NB4 (cell line): ENCODE data around the gene PAXIP1.

Experiments
- CTCF ChIP-seq: IDR thresholded peaks from one replicate; pipeline ENCODE4 v1.5.1; 2012; ENCODE audit warnings: low read depth, low read length
- MAX ChIP-seq: IDR thresholded peaks from 2 replicates; pipeline ENCODE4 v1.6.1; 2011; ENCODE audit warnings: low read depth, low read length
- POLR2A ChIP-seq: IDR thresholded peaks from 2 replicates; pipeline ENCODE4 v1.6.1; 2011; ENCODE audit warnings: mild to moderate bottlenecking; ENCODE audit not compliant: insufficient read length; ENCODE audit errors: extremely low read depth

- TF ChIP-seq CTCF (no peak), MAX (no peak), POLR2A (no peak)
Observed at GRCh38 chr7:154996756-154997155, 6.2 kb downstream of the PAXIP1 start.
